ENCODE data around the gene MYL12B. TPM values are rescaled to one million over a fixed set of nuclear protein-coding genes. Genes with fewer than 3 reads are reported as not detected.

Gene MYL12B
- total RNA-seq, 1 experiment from 2014 or later = 166 TPM

DNA sequence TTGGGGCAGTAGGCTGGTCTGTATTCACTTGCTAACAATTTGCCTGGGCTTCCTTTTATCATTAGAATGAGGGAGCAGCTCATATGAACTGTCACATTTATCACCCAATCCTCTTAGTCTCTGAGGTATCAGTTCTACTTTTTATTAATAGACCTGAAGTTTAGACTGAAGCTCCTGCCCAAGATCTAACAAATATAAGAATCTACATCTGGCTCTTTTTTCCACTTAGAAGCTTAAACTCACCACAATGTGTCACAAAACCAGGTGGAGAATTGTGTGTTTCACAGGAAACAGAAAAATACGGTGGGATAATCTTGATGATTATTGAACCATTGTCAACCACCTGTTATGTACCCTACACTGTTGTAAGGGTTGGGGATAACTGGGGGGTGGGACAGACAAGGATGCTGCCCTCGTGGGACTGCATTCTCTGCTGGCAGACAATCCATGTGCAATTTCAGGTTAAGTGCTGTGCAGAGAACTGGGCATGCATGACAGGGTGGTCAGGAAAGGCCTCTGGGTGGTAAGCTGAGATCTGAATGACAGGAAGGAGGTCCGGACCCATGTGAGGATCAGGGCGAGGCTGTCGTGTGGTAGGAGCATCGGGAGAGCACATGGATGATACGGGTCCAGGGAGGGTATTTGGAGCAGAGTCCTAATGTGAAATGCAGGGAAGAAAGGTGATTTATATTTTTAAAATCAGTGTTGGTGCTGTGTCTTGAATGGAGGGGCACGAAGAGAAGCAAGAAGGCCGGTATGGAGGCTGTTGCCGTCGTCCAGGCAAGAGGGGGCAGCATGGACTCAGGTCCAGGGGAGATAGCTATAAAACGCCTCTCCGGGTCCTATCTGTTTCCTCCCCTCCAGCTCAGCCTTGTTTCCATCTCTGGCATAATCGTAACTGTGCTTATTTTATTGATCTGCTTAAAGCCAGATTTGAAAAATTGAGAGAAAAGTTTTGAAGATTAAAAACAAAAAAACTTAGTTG is 17.6 kb downstream of the MYL12B start:
- Mint-ChIP-seq H3K4me1 (peaks cover 37 to 39% of the 10 kb centered on the region in 2 experiments), H3K27me3 (ENCODE audit: low read depth) (no peaks in the 10 kb centered on the region), H3K4me3 (peak overlapping the region in 1 of 2 experiments; percentile 2; a peak in 2 of 5 replicates), H3K36me3 (ENCODE audit: insufficient read depth in 1 of 3, low read depth in 3 of 3) (peaks cover 11 to 31% (median 19%) of the 10 kb centered on the region in 3 experiments; a peak in 6 of 7 replicates), H3K27ac (peak overlapping the region in 2 of 3 experiments; percentile 27 to 55; a peak in 3 of 7 replicates), H3K9me3 (no peaks in the 10 kb centered on the region)
- Histone ChIP-seq H3K79me1 (ENCODE audit: insufficient read depth, low read depth, low read length, poor library complexity, severe bottlenecking) (no peaks in the 10 kb centered on the region), H2BK120ac (ENCODE audit: low read depth, low read length, poor library complexity, severe bottlenecking) (no peak overlapping the region), H2BK20ac (ENCODE audit: low read depth, low read length, poor library complexity, severe bottlenecking) (no peak overlapping the region), H4K5ac (ENCODE audit: insufficient read length, low read depth, low read length) (no peak overlapping the region), H3K4me1 (ENCODE audit: insufficient read depth, low read length) (no peaks in the 10 kb centered on the region; the same call in 1 of the 2 replicates), H2BK15ac (ENCODE audit: low read depth, low read length) (no peak overlapping the region), H3K56ac (ENCODE audit: insufficient read length, low read depth, low read length) (no peak overlapping the region), H3K27me3 (ENCODE audit: insufficient read depth, low read length) (no peaks in the 10 kb centered on the region), H3K79me2 (ENCODE audit: insufficient read depth, low read length) (no peaks in the 10 kb centered on the region), H3K18ac (ENCODE audit: insufficient read length, low read depth, low read length) (no peak overlapping the region), H3K4me2 (ENCODE audit: insufficient read depth, insufficient read length, low read length) (no peak overlapping the region), H3K4ac (ENCODE audit: low read depth, low read length) (no peak overlapping the region), H4K8ac (replicated peaks; ENCODE audit: insufficient read length, low read depth, low read length) (no peak overlapping the region), H3K14ac (ENCODE audit: insufficient read depth, low read length) (no peak overlapping the region), H2AFZ (ENCODE audit: low read length) (no peak overlapping the region), H4K91ac (ENCODE audit: insufficient read length, low read depth, low read length) (no peak overlapping the region), H3K23me2 (ENCODE audit: insufficient read length, low read depth, low read length, poor library complexity, severe bottlenecking) (no peaks in the 10 kb centered on the region), H2AK5ac (ENCODE audit: insufficient read length, low read length) (no peak overlapping the region), H4K20me1 (ENCODE audit: control insufficient read depth, insufficient read depth, insufficient read length) (no peaks in the 10 kb centered on the region), H3T11ph (ENCODE audit: low read length) (no peak overlapping the region), H2BK12ac (ENCODE audit: insufficient read length, low read depth, low read length) (no peak overlapping the region), H3K9me3 (ENCODE audit: control insufficient read depth, low read depth, low read length) (no peaks in the 10 kb centered on the region), H3K23ac (ENCODE audit: insufficient read length, low read depth, low read length) (no peak overlapping the region), H3K9ac (ENCODE audit: extremely low read depth, insufficient read length, low read length) (no peak overlapping the region), H3K27ac (ENCODE audit: insufficient read length, low read depth, low read length) (no peak overlapping the region), H2BK5ac (ENCODE audit: insufficient read length, low read length) (no peak overlapping the region)
- DNase-seq = no peak
- WGBS (ENCODE audit: extremely low coverage, insufficient read length, low lambda C conversion rate) = no CpG with 5 or more reads among the region's 14 CpGs
- TF ChIP-seq, protein P1, sequence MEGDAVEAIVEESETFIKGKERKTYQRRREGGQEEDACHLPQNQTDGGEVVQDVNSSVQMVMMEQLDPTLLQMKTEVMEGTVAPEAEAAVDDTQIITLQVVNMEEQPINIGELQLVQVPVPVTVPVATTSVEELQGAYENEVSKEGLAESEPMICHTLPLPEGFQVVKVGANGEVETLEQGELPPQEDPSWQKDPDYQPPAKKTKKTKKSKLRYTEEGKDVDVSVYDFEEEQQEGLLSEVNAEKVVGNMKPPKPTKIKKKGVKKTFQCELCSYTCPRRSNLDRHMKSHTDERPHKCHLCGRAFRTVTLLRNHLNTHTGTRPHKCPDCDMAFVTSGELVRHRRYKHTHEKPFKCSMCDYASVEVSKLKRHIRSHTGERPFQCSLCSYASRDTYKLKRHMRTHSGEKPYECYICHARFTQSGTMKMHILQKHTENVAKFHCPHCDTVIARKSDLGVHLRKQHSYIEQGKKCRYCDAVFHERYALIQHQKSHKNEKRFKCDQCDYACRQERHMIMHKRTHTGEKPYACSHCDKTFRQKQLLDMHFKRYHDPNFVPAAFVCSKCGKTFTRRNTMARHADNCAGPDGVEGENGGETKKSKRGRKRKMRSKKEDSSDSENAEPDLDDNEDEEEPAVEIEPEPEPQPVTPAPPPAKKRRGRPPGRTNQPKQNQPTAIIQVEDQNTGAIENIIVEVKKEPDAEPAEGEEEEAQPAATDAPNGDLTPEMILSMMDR (conservative IDR thresholded peaks at IDR 0.05) = no peak; the same call in 2 of the 3 replicates

Data from H9 (cell line).